NCI-H2171 (cell line): ENCODE results near the gene ARL10.

Source experiments
- DNase-seq: peaks from one replicate; lab custom pipeline; 2025; lab: John Stamatoyannopoulos, UW

Gene ARL10

DNA sequence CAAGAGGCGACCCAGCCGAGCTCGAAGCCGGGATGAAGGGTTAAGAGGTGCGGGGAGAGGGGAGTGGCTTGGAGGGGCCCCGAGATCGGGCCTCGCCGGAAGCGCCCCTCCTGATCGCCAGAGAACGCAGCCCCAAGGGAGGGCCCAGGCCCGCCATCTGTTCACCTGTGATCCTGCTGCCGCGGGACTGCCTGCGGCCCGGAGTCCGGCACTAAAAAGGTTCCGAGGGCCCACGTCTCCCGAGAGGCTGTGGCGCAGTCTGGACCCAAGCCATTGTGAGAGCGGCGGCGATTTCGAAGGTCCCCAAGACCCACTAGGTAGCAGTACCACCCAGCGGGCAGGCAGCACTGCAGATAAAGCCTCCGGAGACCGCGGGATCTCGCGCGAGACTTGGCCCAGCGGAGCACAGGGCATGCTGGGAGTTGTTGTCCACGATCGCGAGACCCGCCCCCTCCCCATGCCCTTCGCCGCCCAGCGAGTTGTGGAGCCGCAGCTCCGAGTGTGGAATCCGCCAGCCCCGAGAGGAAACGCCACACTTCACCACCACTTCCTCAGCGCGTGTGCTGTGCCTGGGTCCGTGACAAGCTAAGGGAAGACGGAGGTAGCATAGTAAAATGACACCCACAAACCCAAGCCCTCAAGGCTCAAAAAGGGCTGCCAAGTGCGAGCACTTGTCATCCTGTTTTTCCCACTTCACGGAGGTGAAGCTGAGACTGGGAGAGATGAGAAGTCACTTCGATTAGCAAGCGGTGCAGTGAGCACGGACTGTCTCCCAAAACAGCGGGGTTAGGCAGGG lies 3.7 kb upstream of the ARL10 start, which contains the start of gene KIAA1191:
KIAA1191 (minus strand) TSS at position 328 of the 796 bp plus-strand sequence. CDS start 2,256 bp downstream, outside the sequence.
- DNase-seq: peak; percentile 72

DNA sequence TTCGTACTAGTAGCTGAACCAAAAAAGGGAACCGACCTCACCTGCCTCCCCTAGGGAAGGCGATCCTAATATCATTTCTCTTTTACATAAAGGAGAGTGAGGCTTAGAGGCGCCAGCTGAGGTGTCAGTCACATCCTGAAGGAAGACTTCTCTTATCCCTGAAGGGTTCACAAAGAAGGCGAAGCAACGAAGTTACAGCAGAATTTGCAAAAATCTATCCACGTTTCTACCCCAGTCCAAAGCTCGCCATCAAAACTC lies 3.1 kb upstream of the ARL10 start:
- no peak for DNase-seq

- DNase-seq: no peak
Measured at GRCh38 chr5:176364765-176365350, 429 bp upstream of the ARL10 start.

GRCh38 chr5:176366232-176366894 lies 1.1 kb downstream of the ARL10 start:
- no peak for DNase-seq

GRCh38 chr5:176368726-176369125 lies 3.4 kb downstream of the ARL10 start:
- no peak for DNase-seq

DNA sequence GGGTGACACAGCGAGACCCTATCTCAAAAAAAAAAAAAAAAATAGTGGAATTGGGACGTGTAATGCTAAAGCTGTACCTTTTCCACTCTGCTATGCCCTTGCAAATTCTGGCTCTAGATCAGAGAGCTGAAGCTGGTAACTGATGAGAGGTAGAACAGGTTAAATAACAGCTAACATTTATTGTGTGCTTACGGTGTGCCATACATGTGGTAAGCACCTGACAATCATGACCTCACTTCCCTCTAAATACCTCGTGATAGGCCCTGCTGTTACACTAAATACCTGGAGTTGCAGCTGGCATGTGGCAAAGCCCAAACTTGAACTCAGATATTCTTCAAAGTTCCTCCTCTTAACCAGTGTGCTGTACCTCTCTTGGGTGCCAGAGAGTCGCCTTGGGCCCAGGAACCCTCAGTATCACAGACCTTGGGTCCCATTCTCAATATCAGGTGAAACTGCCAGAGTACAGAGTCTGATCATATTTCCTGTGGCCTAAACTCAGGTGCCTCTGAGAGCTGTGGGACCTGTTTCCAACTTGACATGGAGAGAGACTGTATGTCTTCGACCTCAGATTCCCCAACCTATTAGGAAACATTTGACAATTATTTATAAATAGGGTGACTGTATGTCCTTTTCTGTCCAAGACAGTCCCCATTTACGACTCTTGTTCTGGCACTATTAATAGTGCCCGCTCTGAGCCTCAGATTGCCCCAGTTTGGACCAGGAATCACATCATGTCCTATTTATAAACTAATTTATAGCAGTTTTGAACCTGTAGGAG lies 4.8 kb downstream of the ARL10 start:
- DNase-seq: no peak

DNA sequence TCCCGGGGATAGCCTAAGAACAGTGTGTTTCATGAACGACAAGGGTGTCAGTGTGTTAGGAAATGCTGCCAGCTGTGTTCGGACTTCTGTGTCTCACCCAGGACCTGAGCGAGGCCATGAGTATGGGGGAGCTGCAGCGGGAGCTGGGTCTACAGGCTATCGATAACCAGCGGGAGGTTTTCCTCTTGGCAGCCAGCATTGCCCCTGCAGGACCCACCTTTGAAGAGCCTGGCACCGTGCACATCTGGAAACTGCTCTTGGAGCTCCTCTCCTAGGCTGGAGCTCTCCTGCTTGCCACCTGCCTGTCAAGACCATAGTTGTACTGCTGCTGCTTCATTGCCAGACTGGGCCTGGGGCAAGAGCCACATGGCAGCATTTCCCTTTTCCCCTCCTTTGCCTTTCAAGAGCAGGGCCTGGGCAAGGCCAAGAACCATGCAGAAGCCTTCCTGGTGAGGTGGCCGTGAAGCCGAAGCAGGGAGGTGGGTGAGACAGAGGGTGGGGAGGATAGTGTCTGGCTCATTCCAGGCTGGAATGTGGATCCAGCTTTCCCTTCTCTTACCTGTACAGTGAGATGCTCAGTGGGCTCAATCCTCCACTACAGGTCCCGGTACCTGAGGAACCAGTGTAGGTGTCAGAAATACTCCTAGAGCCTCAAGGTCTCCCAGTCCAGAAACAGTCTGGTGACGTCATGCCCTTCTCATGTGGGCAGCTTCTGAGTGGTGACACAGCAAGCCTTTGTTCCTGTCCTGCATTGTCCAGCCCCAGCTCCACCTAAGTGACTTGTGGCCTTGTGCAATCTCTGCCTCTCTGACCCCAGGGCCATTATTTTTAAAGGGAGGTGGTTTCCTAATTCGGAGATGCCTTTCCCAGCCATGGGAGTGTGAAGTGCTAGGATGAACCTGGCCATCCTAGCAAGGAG lies 6.6 kb downstream of the ARL10 start:
- no peak for DNase-seq

DNA sequence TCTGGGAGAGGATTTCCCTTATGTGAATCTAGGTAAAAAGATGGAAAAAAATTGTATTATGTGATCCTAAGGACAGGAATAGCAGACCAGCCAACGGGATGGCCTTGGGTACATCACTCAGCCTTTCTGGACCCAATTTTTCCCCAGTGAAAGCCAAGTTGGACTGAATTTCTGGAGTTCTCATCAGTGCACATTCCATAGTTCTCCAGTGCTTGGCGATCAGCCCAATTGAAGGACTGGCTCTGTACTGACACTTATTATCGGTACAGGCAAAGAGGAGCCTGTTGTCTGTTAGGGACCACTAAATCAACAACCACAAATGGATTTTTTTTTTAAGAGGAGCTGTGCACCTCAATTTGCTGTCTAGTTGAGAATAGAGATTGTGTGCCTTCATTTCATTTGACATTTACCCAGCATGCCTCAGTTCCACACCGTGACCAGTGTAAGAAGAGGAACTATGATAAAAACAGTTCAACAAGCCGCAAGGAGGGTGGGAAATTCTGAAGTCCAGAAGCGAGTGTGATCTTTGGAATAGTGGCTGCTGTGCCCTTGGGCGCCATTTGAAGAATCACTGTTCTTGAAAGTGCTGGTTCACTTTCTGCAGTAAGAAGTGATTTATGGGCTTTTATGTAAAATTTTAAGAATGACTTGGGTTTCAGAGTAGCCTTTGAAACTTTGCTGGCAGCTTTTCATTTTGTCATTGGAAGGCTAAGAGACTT lies 8.0 kb downstream of the ARL10 start:
- no peak for DNase-seq

DNA sequence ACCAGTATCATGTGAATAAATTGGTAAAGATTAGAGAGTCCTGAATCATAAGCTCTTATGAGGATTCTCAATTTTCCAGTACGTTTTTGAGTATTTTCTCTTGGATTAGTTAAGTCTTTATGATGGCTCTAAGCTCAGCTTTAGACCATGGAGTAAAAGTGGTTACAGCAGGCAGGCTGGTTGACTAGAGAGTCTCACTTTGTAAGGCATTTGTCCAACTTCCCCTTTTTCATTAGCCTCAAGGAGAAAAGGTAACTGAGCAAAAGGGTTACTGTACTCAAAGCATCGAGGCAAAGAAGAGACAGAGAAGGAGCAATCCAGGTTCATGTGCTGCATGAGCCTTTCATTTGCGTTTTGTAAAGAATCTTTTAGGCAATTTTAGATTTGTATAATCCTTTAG lies 14.6 kb downstream of the ARL10 start:
- DNase-seq: no peak

GRCh38 chr5:176381423-176381822 lies 16.1 kb downstream of the ARL10 start:
- DNase-seq: no peak

DNA sequence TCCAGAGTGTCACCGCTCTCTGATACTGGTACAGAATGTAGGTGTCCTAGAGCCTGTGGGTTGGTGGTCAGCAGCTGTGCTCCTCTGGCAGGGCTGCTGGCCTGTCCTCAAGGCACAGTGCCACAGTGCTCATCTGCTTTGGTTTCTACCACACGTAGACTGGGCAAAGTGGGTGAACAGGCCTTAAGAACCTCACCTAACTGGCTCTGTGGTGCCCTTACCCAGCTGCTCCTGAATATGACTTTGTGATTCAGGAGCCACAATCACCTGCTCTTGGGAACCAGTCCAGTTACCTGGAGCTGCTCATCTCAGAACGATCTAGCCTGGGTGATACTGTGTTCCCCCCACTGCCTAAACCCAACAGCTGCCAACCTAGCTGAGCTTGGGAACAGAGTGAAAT lies 16.7 kb downstream of the ARL10 start:
- DNase-seq: no peak

DNA sequence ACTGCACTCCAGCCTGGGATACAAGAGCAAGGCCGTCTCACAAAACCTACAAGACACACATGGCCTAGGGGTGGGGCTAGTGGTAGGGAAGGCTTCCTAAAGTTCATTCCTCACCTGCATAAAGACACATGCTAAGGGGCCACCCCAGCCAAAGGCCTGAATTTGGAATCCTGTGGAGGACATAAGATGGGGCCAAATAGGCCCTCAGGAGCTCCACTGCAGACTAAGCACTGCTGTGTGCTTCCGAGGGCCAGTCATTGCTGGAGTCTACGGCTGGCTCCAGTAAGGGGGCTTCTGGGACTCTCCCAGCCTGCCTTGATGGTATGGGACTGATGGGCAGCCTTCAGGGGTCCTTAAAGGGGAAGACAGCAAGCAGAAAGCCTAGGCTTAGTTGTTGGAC lies 17.4 kb downstream of the ARL10 start:
- DNase-seq: no peak

DNA sequence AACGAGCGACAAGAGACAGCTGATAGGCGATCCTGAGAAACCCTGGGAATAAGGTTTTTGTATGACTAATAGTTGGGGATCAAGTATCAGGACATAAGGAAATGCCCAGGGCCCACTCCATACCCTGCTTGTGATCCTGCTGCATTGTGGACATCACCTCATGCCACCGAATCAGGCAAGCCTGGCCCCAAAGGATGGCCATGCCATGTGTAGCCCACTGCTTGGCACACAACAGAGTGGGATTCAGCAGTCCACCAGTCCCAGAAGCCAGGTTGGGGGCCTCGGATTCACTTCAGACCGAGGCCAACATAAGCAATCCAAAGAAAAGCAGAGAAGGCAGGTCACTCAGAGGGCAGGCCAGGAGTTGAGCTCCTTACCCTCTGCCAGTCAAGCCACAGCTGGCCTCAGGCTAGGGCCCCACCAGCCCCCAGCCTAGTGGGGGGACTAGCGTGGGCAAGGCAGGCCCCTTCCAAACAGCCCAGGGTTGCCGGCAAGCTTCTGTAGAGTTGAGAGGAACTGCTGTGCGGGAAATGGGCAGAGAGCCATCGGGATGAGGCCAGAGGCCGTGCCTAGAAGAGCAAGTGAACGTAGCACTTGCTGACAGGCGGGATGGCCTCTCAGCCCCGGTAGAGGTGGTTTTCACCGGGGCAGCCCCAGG lies 18.1 kb downstream of the ARL10 start:
- DNase-seq: no peak

- DNase-seq: no peak
Measured at GRCh38 chr5:176383961-176384360, 18.7 kb downstream of the ARL10 start.

DNA sequence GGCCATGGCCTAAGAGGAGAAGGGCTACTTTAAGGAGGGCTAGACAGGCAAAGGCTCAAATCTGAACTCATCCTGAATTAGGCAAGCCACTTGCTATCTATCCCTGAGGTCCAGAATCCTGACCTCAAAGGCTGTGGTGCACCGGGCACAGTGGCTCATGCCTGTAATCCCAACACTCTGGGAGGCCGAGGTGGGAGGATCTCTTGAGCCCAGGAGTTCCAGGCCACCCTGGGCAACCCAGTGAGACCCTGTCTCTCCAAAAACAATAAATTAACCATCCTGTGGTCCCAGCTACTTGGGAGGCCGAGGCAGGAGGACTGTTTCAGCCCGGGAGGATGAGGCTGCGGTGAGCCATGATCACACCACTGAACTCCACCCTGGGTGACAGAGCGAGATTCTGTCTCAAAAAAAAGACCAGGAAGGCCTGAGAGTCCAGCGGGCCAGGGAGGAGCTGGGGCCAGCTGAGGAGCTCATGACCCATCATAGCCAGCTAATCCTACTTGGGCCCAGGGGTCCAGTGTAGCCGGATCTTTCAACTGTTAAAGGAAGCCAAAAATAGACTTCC lies 19.2 kb downstream of the ARL10 start:
- DNase-seq: no peak

DNA sequence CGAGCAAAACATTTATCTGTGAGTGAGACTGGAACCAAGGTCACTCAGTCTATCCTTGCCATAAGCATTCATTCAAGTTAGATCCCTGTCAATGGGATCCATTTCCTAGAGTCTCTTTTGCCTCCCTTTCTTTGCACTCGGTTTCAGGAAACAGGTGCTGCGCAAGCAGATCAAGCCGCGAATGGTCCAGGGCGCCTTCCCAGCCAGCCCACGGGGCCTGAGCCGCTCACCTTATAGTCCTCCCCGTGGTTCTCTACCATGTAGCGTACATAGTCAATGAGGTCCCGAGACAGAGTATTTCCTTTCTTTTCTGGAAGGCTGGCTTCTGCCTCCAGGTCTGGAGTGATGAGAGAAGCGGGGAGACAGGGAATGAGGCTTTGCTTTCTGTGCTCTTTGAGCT lies 19.7 kb downstream of the ARL10 start:
- DNase-seq: no peak

DNA sequence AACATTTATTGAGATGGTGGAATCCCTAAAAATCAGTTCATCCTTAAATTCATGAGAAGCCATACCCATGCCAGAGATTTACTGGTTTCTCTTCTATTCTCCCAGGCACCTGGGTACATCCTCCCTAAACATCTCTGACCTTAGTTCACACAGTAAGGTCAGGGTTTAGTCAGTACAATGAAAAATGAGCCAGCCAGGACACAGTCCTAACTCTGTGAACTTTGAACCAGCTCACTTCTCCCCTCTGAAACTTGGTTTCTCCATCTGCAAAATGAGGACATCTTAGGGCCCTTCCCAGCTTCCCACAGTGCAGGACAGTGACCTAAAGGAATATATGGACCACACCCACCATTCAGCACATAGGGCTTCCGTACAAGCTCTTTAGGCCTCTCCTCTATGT lies 21.2 kb downstream of the ARL10 start:
- no peak for DNase-seq

- DNase-seq: no peak
Measured at GRCh38 chr5:176387384-176387925, 22.2 kb downstream of the ARL10 start.

- no peak for DNase-seq
Measured at GRCh38 chr5:176388003-176388443, 22.7 kb downstream of the ARL10 start.
